ENCODE results near the gene PPP3CA. TPM values are rescaled to one million over a fixed set of nuclear protein-coding genes. Genes with fewer than 3 reads are reported as not detected.

The PPP3CA gene
- total and polyA plus RNA-seq, 2 of the 8 experiments (the other 6 are each of a cell fraction or from before 2014, with no cell fraction given): 7.9 to 35.0 TPM

- Histone ChIP-seq H3K9ac (replicated peaks in 1 of 4; ENCODE audit: extremely low read depth in 1 of 4, low read depth in 3 of 4, low read length in 3 of 4) (no peak overlapping the region), H3K27me3 (replicated peaks in 1 of 4; ENCODE audit: control insufficient read depth in 3 of 4, extremely low read depth in 1 of 4, insufficient read depth in 3 of 4, low read length in 3 of 4) (no peaks in the 10 kb centered on the region), H2BK20ac (ENCODE audit: low read length) (no peak overlapping the region), H2BK120ac (replicated peaks; ENCODE audit: low read depth, low read length) (no peak overlapping the region), H3K4me3 (ENCODE audit: extremely low read depth in 1 of 4, insufficient read depth in 2 of 4, low read depth in 3 of 4, low read length in 4 of 4) (no peak overlapping the region), H4K8ac (ENCODE audit: extremely low read depth, insufficient read depth, low read length) (no peak overlapping the region), H3K27ac (ENCODE audit: low read depth, low read length) (no peak overlapping the region), H3K14ac (ENCODE audit: insufficient read length) (no peak overlapping the region), H3K79me2 (ENCODE audit: control insufficient read depth in 1 of 2, insufficient read depth in 2 of 2, low read length in 2 of 2) (peaks cover 0 to 88% of the 10 kb centered on the region in 2 experiments; a peak in 3 of 4 replicates), H3K36me3 (ENCODE audit: control insufficient read depth in 2 of 4, insufficient read depth in 4 of 4, low read length in 3 of 4) (no peaks in the 10 kb centered on the region), H4K20me1 (replicated peaks in 1 of 2; ENCODE audit: control insufficient read depth in 1 of 2, insufficient read depth in 2 of 2, low read length in 2 of 2) (no peaks in the 10 kb centered on the region), H3K56ac (replicated peaks; ENCODE audit: insufficient read length, low read depth, low read length) (no peak overlapping the region), H3K4me2 (ENCODE audit: insufficient read depth in 1 of 2, low read depth in 2 of 2, low read length in 2 of 2) (peak overlapping the region in 1 of 2 experiments; percentile 30; a peak in 1 of 4 replicates), H3K18ac (ENCODE audit: extremely low read depth, low read length) (no peak overlapping the region), H2AFZ (ENCODE audit: low read length) (no peak overlapping the region), H2BK15ac (ENCODE audit: low read length) (no peak overlapping the region), H3K23me2 (ENCODE audit: low read depth, low read length) (no peaks in the 10 kb centered on the region; the same call in 1 of the 2 replicates), H3K4ac (replicated peaks; ENCODE audit: insufficient read length, low read depth, low read length) (no peak overlapping the region), H3K79me1 (ENCODE audit: low read depth, low read length) (no peaks in the 10 kb centered on the region; the same call in 1 of the 2 replicates), H3K4me1 (replicated peaks in 1 of 4; ENCODE audit: control insufficient read depth in 3 of 4, insufficient read depth in 4 of 4, low read length in 3 of 4) (peaks cover 3 to 29% (median 10%) of the 10 kb centered on the region in 4 experiments), H2AK5ac (ENCODE audit: low read depth, low read length) (no peak overlapping the region), H3K9me3 (ENCODE audit: insufficient read depth in 2 of 2, low read depth in 1 of 2, low read length in 1 of 2) (no peaks in the 10 kb centered on the region), H2BK5ac (ENCODE audit: low read depth, low read length) (no peak overlapping the region), H2BK12ac (ENCODE audit: low read depth, low read length) (no peak overlapping the region), H4K91ac (replicated peaks; ENCODE audit: insufficient read length, low read length) (no peak overlapping the region), H3K23ac (ENCODE audit: insufficient read length) (no peak overlapping the region), H4K5ac (ENCODE audit: insufficient read length, low read depth, low read length) (no peak overlapping the region)
- 71% methylated on average over 1 of the region's 1 CpG; no CpG with 5 or more reads in 1 of the 2 experiments for WGBS, 2 experiments (ENCODE audit: extremely low coverage in 1 of 2, insufficient coverage in 1 of 2, insufficient read length in 1 of 2, insufficient replicate concordance in 2 of 2, low coverage in 1 of 2, low lambda C conversion rate in 2 of 2, missing lambda C conversion rate in 1 of 2)
- no peak for FAIRE-seq
- ChIA-PET POLR2A (ENCODE audit: partially characterized antibody) (interaction anchor here (0.6 to 0.8 kb wide), 2 partner anchors 19 to 153 kb away, joined by 3 to 6 read pairs; no protein-coding TSS in a partner anchor), CTCF (ENCODE audit: partially characterized antibody) (interaction anchor here (0.7 to 1.2 kb wide), 5 partner anchors 8 to 404 kb away, joined by 3 read pairs; no protein-coding TSS in a partner anchor)
- DNase-seq (ENCODE audit: low read depth in 1 of 2, low spot score in 2 of 2): no peak
- TF ChIP-seq ASH2L (IDR thresholded peaks at IDR 0.05; ENCODE audit: low read length) (no peak), TAF1 (IDR thresholded peaks at IDR 0.05; ENCODE audit: low read depth, low read length) (no peak), YY1 (IDR thresholded peaks at IDR 0.05; ENCODE audit: low read depth, low read length) (no peak), GTF2F1 (IDR thresholded peaks at IDR 0.05; ENCODE audit: borderline replicate concordance, low read depth, low read length) (no peak), CTBP2 (IDR thresholded peaks at IDR 0.05; ENCODE audit: borderline replicate concordance, insufficient read depth, insufficient read length, low read length) (no peak), CBX8 (IDR thresholded peaks at IDR 0.05; ENCODE audit: borderline replicate concordance, low read depth, low read length) (no peak), EP300 (IDR thresholded peaks at IDR 0.05; ENCODE audit: borderline replicate concordance in 1 of 2, low read depth in 2 of 2, low read length in 2 of 2) (no peak), TCF12 (IDR thresholded peaks at IDR 0.05; ENCODE audit: low read depth, low read length) (no peak), EZH2 (IDR thresholded peaks at IDR 0.05; ENCODE audit: low read depth, low read length, severe bottlenecking) (no peak)
- TF ChIP-seq, protein P1, sequence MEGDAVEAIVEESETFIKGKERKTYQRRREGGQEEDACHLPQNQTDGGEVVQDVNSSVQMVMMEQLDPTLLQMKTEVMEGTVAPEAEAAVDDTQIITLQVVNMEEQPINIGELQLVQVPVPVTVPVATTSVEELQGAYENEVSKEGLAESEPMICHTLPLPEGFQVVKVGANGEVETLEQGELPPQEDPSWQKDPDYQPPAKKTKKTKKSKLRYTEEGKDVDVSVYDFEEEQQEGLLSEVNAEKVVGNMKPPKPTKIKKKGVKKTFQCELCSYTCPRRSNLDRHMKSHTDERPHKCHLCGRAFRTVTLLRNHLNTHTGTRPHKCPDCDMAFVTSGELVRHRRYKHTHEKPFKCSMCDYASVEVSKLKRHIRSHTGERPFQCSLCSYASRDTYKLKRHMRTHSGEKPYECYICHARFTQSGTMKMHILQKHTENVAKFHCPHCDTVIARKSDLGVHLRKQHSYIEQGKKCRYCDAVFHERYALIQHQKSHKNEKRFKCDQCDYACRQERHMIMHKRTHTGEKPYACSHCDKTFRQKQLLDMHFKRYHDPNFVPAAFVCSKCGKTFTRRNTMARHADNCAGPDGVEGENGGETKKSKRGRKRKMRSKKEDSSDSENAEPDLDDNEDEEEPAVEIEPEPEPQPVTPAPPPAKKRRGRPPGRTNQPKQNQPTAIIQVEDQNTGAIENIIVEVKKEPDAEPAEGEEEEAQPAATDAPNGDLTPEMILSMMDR (IDR thresholded peaks at IDR 0.05; ENCODE audit: control extremely low read depth in 1 of 3, insufficient read depth in 1 of 3, low read depth in 1 of 3, low read length in 3 of 3): no peak
These were observed 20.8 kb downstream of the PPP3CA start for GRCh38 chr4:101326576-101326975.

All from H1 (cell line).